Measurements from ENCODE around the gene KMO. TPM values are rescaled to one million over a fixed set of nuclear protein-coding genes. Genes with fewer than 3 reads are reported as not detected.
A peak's percentile ranks its signal among the peaks of the same experiment; 100 is the strongest.

KMO gene
- total RNA-seq, 3 donors from 2014 or later: 0.17 to 0.84 (median 0.82) TPM

GRCh38 chr1:241495741-241496140 lies 36.4 kb upstream of the KMO start:
- no peaks in the 10 kb centered on the region for H3K36me3 ChIP-seq (ENCODE audit: low read depth)
- ATAC-seq: no peak
- no peak overlapping the region for H3K4me3 ChIP-seq
- H3K4me1 ChIP-seq (ENCODE audit: low read depth): no peaks in the 10 kb centered on the region
- DNase-seq: no peak
- no peaks in the 10 kb centered on the region for H3K9me3 ChIP-seq
- no peak for TF ChIP-seq CTCF (IDR thresholded peaks at IDR 0.05)
- intact Hi-C loops (cut with DNase I, micrococcal nuclease): no loop called here

GRCh38 chr1:241499910-241500309 lies 32.3 kb upstream of the KMO start:
- no peak for TF ChIP-seq CTCF (IDR thresholded peaks at IDR 0.05)
- Histone ChIP-seq H3K4me1 (ENCODE audit: low read depth) (no peaks in the 10 kb centered on the region), H3K4me3 (no peak overlapping the region), H3K36me3 (ENCODE audit: low read depth) (peaks cover 4% of the 10 kb centered on the region), H3K9me3 (no peaks in the 10 kb centered on the region)
- ATAC-seq (no peak), DNase-seq (peak in 1 of 3 donors; percentile 19)
- intact Hi-C loops (cut with DNase I, micrococcal nuclease): no loop called here

DNA sequence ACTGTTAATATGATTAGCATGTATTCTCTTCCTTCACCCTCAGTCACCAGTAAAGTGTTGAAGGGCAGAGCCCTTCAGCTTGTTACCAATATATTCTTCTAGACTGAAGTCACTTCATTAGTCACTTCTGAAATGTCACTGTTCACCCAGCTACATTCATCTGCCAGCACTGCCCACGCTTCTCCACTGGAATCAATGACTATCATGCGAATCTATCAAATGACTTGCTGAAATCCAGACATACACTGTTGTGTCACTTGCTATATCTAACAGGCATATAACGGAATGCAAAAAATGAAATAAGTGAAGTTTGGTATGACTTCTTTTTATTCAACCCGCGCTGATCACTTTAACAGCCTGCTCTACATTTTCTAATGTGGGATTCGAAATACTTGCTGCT lies 28.7 kb upstream of the KMO start:
- DNase-seq (no peak), ATAC-seq (no peak)
- peaks cover 4% of the 10 kb centered on the region for H3K36me3 ChIP-seq (ENCODE audit: low read depth)
- no peak overlapping the region for H3K4me3 ChIP-seq
- no peaks in the 10 kb centered on the region for H3K4me1 ChIP-seq (ENCODE audit: low read depth)
- no peak for TF ChIP-seq CTCF (IDR thresholded peaks at IDR 0.05)
- intact Hi-C loops (cut with DNase I, micrococcal nuclease): no loop called here
- no peaks in the 10 kb centered on the region for H3K9me3 ChIP-seq

- no peak for TF ChIP-seq CTCF (IDR thresholded peaks at IDR 0.05)
- Histone ChIP-seq H3K4me3 (no peak overlapping the region), H3K4me1 (ENCODE audit: low read depth) (no peaks in the 10 kb centered on the region), H3K9me3 (no peaks in the 10 kb centered on the region), H3K36me3 (ENCODE audit: low read depth) (peaks cover 10% of the 10 kb centered on the region)
- ATAC-seq (no peak), DNase-seq (no peak)
- intact Hi-C loops (cut with DNase I, micrococcal nuclease): no loop called here
Observed at GRCh38 chr1:241507189-241507863, 24.9 kb upstream of the KMO start.

- H3K4me3 ChIP-seq: no peak overlapping the region
- DNase-seq (no peak), ATAC-seq (no peak)
- peaks cover 6% of the 10 kb centered on the region for H3K4me1 ChIP-seq (ENCODE audit: low read depth)
- H3K36me3 ChIP-seq (ENCODE audit: low read depth): peaks cover 7% of the 10 kb centered on the region
- no peaks in the 10 kb centered on the region for H3K9me3 ChIP-seq
- no peak for TF ChIP-seq CTCF (IDR thresholded peaks at IDR 0.05)
- intact Hi-C loops (cut with DNase I, micrococcal nuclease): no loop called here
Observed at GRCh38 chr1:241513378-241513777, 18.8 kb upstream of the KMO start.

All from mucosa of descending colon (tissue), 3 donors.